Endometrial microvascular endothelial cells (primary cell): ENCODE data around the gene SLC22A8. TPM values are rescaled to one million over a fixed set of nuclear protein-coding genes. Genes with fewer than 3 reads are reported as not detected.

Source experiments
- in situ Hi-C: cut with HindIII; loops from 2 replicates; pipeline ENCODE4 v1.10.0; 2017; ENCODE audit warnings: low sequenced_read_pairs, low pct_unique_long_range_greater_than_20kb; ENCODE audit errors: inconsistent ontology term
- total RNA-seq: library from RNA; depleted of rRNA; stranded (reverse); fragments of >200 nt; gene quantifications from one replicate; pipeline ENCODE4 v1.2.3, GENCODE V29; 2015; ENCODE audit errors: inconsistent ontology term

The SLC22A8 gene
- total RNA-seq, 1 donor from 2014 or later: not detected

GRCh38 chr11:62999649-63000048, 16.0 kb downstream of the SLC22A8 start:
- in situ Hi-C loops: loop anchor here (25.0 kb wide), 1 partner anchor 87 kb away; the partner anchor contains the start of gene CHRM1

DNA sequence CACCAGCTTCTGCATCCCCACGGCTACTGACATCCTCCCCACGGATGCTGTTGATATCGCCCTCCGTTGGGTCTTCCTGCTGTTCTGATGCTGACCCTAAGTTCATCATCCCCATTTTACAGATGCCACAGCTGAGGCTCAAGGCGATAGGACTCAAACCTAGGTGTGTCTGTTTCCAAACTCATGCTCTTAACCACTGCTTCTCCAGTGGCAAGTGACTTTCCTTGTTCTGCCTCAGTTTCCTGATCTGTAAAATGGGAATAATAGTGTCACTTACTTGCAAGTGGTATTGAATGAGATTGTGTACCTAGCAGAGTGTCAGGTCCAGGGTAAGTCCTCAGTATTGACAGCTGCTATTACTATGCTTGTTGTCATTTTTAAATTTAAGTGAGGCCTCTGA, 16.5 kb downstream of the SLC22A8 start:
- in situ Hi-C loops: no loop called here

DNA sequence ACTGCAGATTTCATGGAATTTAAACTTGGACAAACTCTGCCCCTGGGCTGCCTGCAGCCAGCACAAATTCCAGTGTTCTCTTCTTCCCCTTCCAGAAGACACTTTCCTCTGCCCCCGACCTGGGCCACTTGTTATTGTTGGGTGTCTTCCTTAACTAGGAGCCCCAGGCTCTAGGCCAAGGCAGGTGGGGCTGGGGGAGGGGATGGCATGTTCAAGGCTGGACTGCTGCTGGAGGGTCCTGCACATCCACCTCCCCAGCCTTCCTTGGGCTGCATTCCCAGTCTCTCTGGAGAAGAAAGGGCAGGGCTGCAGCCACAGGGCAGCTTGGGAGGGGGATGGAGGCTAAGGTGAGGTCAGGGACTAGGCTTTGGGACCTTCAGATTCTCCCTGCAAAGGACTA, 19.4 kb downstream of the SLC22A8 start:
- in situ Hi-C loops: no loop called here

- in situ Hi-C loops: no loop called here
Observed at GRCh38 chr11:62994775-62995174, 20.9 kb downstream of the SLC22A8 start.

DNA sequence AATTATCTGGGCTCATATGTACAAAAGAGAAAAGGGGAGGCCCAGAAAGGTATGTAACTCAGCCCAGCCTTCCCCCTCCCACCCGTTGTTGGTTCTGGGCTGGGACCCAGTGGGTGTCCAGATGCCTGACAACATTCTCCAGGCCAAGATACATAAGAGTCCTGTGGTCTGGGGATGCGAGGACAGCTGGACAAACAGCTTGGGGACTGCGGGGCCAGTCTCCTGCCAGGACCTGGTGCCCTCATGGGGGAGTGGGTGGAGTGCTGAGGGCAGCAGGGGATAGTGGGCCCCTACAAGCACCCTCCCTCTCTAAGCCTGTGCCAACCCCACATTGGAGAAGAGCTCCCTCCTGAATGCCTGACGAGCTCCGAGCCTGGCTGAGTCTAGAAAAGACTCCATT, 27.4 kb downstream of the SLC22A8 start:
- in situ Hi-C loops: no loop called here

DNA sequence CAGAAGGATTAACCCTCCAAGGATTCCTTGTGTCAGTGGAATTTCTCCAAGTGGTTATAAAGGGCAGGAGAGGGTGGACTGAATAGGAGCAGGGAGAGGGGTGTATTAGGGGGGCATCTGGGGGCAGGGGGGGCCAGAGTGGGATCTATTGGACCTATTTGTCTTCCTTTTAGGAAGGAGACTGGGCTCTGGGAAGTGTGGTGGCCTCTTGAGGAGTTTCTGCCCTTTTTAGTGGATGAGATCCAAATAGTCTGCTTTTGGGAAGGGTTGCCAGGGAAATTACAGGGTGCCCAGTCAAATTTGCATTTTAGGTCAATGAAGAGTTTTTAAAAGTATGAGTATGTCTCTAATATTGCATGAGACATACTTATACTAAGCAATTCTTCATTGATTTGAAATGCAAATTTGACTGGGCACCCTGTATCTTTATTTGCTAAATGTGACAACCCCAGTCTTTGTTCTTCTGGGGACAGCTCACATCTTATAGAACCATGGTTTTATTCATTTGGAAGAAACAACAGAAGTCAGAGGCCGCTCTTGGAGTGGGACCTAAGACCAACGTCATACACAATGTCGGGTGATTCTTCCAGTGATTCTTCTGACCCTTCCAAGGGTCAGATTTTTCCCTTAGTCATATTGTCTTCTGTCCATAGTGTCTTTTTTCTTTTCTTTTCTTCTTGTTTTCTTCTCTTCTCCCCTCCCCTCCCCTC, 30.4 kb downstream of the SLC22A8 start:
- in situ Hi-C loops: no loop called here

DNA sequence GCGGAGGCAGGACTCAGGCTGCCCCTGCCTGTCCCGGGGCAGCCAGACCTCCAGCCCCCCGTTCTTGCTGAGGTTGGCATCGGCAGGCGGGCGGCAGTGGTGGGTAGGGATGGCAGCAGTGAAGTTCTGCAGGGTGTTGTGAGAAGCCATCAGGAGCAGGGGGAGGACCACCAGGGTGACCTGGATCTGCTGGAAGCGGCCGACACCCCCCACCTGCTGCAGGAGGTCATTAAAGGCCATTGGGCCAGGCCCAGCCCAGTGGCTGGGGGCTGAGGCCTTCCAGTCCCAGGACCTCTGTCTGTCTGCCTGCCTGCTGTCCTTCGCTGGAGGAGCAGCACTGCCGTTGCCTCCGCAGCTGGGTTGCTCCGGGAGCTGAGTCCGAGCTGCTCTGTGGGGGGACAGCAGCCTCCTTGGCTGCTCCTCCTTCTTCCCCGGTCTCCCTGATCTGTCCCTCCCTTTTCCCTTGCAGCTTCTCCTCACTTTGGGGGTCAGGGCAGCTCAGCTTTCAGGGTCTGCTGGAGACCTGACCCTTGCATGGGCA, 31.1 kb downstream of the SLC22A8 start, which contains the start of gene SLC22A6:
Gene SLC22A6 (minus strand): TSS at position 517 of the 541 bp plus-strand sequence. CDS start 277 bp downstream, at position 240.
- in situ Hi-C loops: no loop called here

GRCh38 chr11:62983536-62984199, 32.0 kb downstream of the SLC22A8 start:
- in situ Hi-C loops: no loop called here

- in situ Hi-C loops: no loop called here
Observed at GRCh38 chr11:62981743-62982142, 33.9 kb downstream of the SLC22A8 start.

DNA sequence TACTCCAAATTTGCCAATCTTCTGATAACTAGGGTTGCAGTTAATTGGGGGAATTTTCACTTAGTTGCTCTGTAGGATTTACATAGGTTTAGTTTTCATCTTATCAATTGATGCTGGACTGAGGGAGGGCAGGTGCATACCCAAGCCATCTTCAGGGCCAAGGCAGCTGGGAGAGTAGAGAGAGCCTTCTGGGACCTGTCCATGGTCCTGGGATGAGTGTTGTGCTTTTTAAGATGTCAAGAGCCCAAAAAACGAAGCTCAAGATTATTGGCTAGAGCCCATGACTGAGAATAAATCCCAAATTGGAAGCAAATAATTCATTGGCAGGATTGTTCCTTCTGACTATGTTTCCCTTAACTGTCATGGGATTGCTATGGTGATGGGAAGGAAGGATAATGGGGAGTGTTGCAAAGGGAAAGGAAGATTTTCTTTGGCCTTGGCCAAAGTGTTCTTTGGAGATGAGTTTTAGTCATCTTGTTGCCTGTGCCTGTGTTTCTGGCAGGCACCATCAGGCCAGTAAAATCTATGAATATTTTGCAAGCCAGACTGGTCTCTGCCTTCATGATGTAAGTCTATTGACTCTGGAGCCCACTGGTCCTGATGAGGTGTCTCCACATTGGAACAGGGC, 35.4 kb downstream of the SLC22A8 start:
- in situ Hi-C loops: no loop called here

- in situ Hi-C loops: no loop called here
Observed at GRCh38 chr11:62976109-62976508, 39.5 kb downstream of the SLC22A8 start.

GRCh38 chr11:62974848-62975522, 40.7 kb downstream of the SLC22A8 start:
- in situ Hi-C loops: no loop called here

GRCh38 chr11:62965574-62965973, 50.1 kb downstream of the SLC22A8 start:
- in situ Hi-C loops: no loop called here

- in situ Hi-C loops: no loop called here
Observed at GRCh38 chr11:62962391-62962790, 53.2 kb downstream of the SLC22A8 start.

GRCh38 chr11:62961017-62961570, 54.5 kb downstream of the SLC22A8 start:
- in situ Hi-C loops: no loop called here

DNA sequence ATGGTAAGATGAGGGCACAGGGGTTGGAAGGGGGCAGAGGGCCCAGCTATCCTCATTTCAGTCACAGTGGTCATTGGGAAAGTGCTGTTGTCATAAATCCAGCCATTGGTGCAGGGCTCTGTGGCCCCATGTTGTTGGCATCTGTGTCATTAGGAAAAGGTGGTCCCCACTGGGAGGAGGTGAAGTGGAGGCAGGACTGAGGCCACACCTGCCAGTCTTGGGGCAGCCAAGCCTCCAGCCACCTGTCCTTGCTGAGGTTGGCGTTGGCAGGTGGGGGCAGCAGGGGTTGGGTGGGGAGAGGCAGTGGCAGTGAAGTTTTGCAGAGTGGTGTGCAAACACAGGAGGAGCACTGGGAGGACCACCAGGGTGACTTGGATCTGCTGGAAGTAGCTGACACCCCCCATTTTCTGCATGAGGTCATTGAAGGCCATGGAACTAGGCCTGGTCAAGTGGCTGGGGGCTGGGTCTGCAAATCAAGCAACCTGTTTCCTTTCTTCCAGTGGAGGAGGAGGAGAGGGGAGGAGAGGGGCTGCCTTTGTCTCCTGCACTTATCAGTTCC, 56.1 kb downstream of the SLC22A8 start:
- in situ Hi-C loops: no loop called here

GRCh38 chr11:62958547-62959421, 56.9 kb downstream of the SLC22A8 start:
- in situ Hi-C loops: no loop called here

- in situ Hi-C loops: no loop called here
Observed at GRCh38 chr11:62957147-62957546, 58.5 kb downstream of the SLC22A8 start.
